Fibroblast of lung (primary cell): ENCODE measurements around the gene CIB4.

Experiments
- CTCF ChIP-seq, 2 donors: IDR thresholded peaks in 1 of 2; conservative IDR thresholded peaks in 1 of 2; 1 replicate in 1 of 2; 2 replicates in 1 of 2; pipeline ENCODE4 v1.5.1; 2011 to 2012; ENCODE audit warnings: low read length in 2 of 2, control low read depth in 1 of 2, inconsistent platforms in 1 of 2, low read depth in 1 of 2, mild to moderate bottlenecking in 1 of 2
- EZH2 ChIP-seq: IDR thresholded peaks from 2 replicates; pipeline ENCODE4 v1.5.1; 2012; ENCODE audit warnings: low read length, control low read depth, mild to moderate bottlenecking; ENCODE audit errors: missing control alignments

GRCh38 chr2:26542194-26542455 lies 99.0 kb downstream of the CIB4 start:
- TF ChIP-seq CTCF (conservative IDR thresholded peaks at IDR 0.05 in 1 of 2, IDR thresholded peaks at IDR 0.05 in 1 of 2; ENCODE audit: low read depth in 1 of 2, low read length in 2 of 2) (no peak), EZH2 (no peak)
